ENCODE results near the gene RIC1. TPM values are rescaled to one million over a fixed set of nuclear protein-coding genes. Genes with fewer than 3 reads are reported as not detected.

RIC1 gene
- total and polyA plus RNA-seq, 2 of the 4 experiments (the other 2 are of a cell fraction), result 28.8 to 76.9 TPM

DNA sequence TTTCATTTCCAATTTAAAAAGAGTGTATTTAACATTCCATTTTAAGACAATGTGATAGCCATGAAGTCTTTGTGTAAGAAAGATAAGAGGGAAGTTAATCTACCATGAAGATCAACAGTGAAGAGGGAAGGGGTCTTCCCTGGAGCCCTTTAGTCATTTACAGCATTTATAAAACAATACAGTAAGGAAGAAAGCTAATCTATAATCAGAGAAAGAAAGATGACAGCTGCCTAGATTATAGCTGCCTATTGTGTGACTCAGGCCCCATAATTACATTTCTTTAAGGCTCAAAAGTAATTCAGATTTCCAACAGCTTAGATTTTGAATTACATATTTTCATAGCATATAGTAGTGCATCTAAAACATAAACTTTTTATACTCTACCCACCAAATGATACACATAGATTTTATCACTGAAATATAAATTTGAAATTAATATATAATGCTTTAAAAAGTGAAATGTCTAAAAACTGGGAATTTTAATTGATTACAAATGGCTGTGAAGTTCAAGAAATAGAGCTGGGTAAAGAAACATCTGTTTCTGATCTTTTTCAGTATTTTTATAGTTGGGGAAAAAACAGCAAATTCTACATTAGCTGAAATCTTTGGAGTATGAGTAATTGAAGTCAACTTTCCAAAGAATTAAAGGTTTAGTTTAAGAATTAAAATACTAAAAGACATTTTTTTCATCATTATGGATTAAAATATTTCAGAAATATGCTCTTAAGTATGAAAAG lies 89.6 kb downstream of the RIC1 start (continued):
- no peak for TF ChIP-seq BHLHE40 (IDR thresholded peaks at IDR 0.05; ENCODE audit: low read depth, low read length)

DNA sequence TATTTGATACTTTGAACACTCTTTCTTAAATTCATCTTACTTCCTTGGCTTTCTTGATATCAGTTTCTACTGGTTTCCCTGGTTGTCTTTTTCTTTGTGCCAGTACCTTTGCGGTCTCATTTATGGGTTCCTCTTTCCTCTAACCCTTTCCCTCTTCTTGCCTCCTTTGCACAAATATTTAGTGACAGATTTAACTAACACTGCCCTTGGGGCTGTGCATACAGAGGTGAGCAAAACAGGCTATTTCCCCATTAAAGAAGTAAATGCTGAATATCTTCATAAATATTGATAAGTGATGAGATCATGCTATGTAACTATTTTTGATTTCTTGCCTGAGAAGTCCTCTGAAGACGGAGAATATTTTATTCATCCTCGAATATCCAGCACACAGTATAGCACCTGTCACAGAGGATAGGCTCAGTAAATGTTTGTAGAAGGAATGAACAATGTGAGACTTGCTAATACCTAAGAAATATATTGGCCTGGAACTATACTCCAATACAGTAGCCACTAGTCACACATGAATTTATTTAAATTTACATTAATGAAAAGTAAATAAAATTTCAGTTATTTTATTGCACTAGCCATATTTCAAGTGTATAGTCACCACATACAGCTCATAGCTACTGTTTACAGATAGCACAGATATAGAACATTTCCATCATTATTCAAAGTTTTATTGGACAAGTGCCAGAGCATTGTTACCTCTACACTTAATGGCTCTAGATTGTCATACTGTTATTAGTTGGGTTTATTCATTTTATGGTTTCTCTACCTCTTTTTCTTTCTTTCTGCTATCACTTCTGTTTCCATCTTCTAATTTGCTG lies 90.4 kb downstream of the RIC1 start:
- dilution Hi-C loops (cut with HindIII; ENCODE audit: low sequenced_read_pairs, unreplicated experiment), result no loop called here
- no peak for ATAC-seq (ENCODE audit: low read depth)
- H3K27ac ChIP-seq (ENCODE audit: insufficient read depth, low read length), result peak overlapping the region; percentile 45; the same call in 1 of the 2 replicates
- intact Hi-C loops (cut with micrococcal nuclease), result no loop called here
- H3K9ac ChIP-seq (ENCODE audit: low read depth, low read length), result no peak overlapping the region
- peak overlapping the region; percentile 65 for H2BK5ac ChIP-seq (ENCODE audit: low read depth, low read length, poor library complexity, severe bottlenecking)
- H3K56ac ChIP-seq (ENCODE audit: extremely low read depth, insufficient read depth, low read length), result no peak overlapping the region
- no peak overlapping the region for H2BK20ac ChIP-seq (ENCODE audit: low read depth, low read length)
- H3K14ac ChIP-seq (replicated peaks; ENCODE audit: low read depth, low read length), result peak overlapping the region; percentile 48; the same call in 1 of the 2 replicates
- no peak overlapping the region for H3K4me3 ChIP-seq (ENCODE audit: insufficient read depth, low read depth, low read length)
- H3K9me1 ChIP-seq (ENCODE audit: insufficient read depth, low read length), result peaks cover 6% of the 10 kb centered on the region
- no peak overlapping the region for H4K5ac ChIP-seq (ENCODE audit: low read depth, low read length)
- no peak overlapping the region for H2AK9ac ChIP-seq (replicated peaks; ENCODE audit: low read depth, low read length, poor library complexity)
- H2BK120ac ChIP-seq (ENCODE audit: low read depth, low read length), result peak overlapping the region; percentile 33; the same call in 1 of the 2 replicates
- peak overlapping the region; percentile 63; the same call in 1 of the 2 replicates for H3K23ac ChIP-seq (ENCODE audit: low read depth, low read length)
- H3K79me1 ChIP-seq (ENCODE audit: low read depth in 1 of 2, low read length in 2 of 2), result peaks cover 26 to 40% of the 10 kb centered on the region in 2 experiments
- H3K18ac ChIP-seq (ENCODE audit: low read depth, low read length), result no peak overlapping the region
- in situ Hi-C loops (cut with MboI; ENCODE audit: low sequenced_read_pairs), result loop anchor here (25.0 kb wide), 1 partner anchor 257 kb away; the partner anchor contains the start of gene CD274
- no TSS peak for BruUV-seq (replicated peaks)
- H3K4ac ChIP-seq (ENCODE audit: low read depth, low read length), result peak overlapping the region; percentile 29; the same call in 1 of the 2 replicates
- no CpG with 5 or more reads among the region's 3 CpGs for WGBS, 2 experiments (ENCODE audit: extremely low coverage in 2 of 2, insufficient read length in 1 of 2)
- no peak overlapping the region for H4K91ac ChIP-seq (ENCODE audit: insufficient read depth, low read depth, low read length)
- no peak overlapping the region for H2AFZ ChIP-seq (replicated peaks; ENCODE audit: low read length, poor library complexity)
- no peaks in the 10 kb centered on the region; the same call in 1 of the 2 replicates for H3K9me3 ChIP-seq (ENCODE audit: control insufficient read depth, insufficient read depth, low read length)
- DNase-seq, result peak; percentile 18
- H2AK5ac ChIP-seq (ENCODE audit: low read depth, low read length), result 0 out of 2 replicates have a peak overlapping the region, but pooled peaks have one; percentile 39
- H3K36me3 ChIP-seq (ENCODE audit: control insufficient read depth, insufficient read depth, low read length), result peaks cover 14% of the 10 kb centered on the region
- ChIA-PET CTCF (interaction anchor here (0.6 kb wide), 1 partner anchor 31 kb away, joined by 3 read pairs; no protein-coding TSS in a partner anchor), POLR2A (ENCODE audit: unreplicated experiment) (no interaction called here)
- H4K20me1 ChIP-seq (ENCODE audit: insufficient read depth, low read length), result peaks cover 7% of the 10 kb centered on the region; the same call in 1 of the 2 replicates
- H3K4me2 ChIP-seq (ENCODE audit: low read depth, low read length), result no peak overlapping the region
- H3K4me1 ChIP-seq (ENCODE audit: control insufficient read depth, insufficient read depth, low read length), result peaks cover 8% of the 10 kb centered on the region; the same call in 1 of the 2 replicates
- no peak overlapping the region for H2BK15ac ChIP-seq (ENCODE audit: low read depth, low read length)
- no peaks in the 10 kb centered on the region for H3K27me3 ChIP-seq (ENCODE audit: control insufficient read depth, insufficient read depth, low read length)
- H4K8ac ChIP-seq (ENCODE audit: low read depth in 2 of 2, low read length in 2 of 2), result no peak overlapping the region
- TF ChIP-seq CEBPB (IDR thresholded peaks at IDR 0.05; ENCODE audit: low read depth, low read length), result no peak
- TF ChIP-seq MXI1 (IDR thresholded peaks at IDR 0.05; ENCODE audit: borderline replicate concordance, low read depth, low read length), result no peak
- TF ChIP-seq RCOR1 (IDR thresholded peaks at IDR 0.05; ENCODE audit: insufficient replicate concordance, low read length), result no peak
- TF ChIP-seq RAD21 (IDR thresholded peaks at IDR 0.05; ENCODE audit: low read length), result no peak
- TF ChIP-seq POLR2A (IDR thresholded peaks at IDR 0.05; ENCODE audit: low read depth, low read length), result no peak
- TF ChIP-seq SMC3 (IDR thresholded peaks at IDR 0.05; ENCODE audit: low read depth, low read length), result no peak
- no peak for TF ChIP-seq RFX5 (IDR thresholded peaks at IDR 0.05; ENCODE audit: low read depth, low read length)
- TF ChIP-seq, protein P1, sequence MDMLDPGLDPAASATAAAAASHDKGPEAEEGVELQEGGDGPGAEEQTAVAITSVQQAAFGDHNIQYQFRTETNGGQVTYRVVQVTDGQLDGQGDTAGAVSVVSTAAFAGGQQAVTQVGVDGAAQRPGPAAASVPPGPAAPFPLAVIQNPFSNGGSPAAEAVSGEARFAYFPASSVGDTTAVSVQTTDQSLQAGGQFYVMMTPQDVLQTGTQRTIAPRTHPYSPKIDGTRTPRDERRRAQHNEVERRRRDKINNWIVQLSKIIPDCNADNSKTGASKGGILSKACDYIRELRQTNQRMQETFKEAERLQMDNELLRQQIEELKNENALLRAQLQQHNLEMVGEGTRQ (IDR thresholded peaks at IDR 0.05; ENCODE audit: low read depth, low read length), result no peak
- TF ChIP-seq NFE2L2 (IDR thresholded peaks at IDR 0.05; ENCODE audit: low read depth, low read length), result no peak
- TF ChIP-seq, protein P2, sequence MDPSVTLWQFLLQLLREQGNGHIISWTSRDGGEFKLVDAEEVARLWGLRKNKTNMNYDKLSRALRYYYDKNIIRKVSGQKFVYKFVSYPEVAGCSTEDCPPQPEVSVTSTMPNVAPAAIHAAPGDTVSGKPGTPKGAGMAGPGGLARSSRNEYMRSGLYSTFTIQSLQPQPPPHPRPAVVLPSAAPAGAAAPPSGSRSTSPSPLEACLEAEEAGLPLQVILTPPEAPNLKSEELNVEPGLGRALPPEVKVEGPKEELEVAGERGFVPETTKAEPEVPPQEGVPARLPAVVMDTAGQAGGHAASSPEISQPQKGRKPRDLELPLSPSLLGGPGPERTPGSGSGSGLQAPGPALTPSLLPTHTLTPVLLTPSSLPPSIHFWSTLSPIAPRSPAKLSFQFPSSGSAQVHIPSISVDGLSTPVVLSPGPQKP (IDR thresholded peaks at IDR 0.05; ENCODE audit: borderline replicate concordance, low read depth, low read length), result no peak
- TF ChIP-seq CHD1 (IDR thresholded peaks at IDR 0.05; ENCODE audit: low read depth, low read length), result no peak
- TF ChIP-seq MAZ (IDR thresholded peaks at IDR 0.05; ENCODE audit: borderline replicate concordance, low read depth, low read length), result no peak
